Activated CD8-positive, alpha-beta memory T cell treated with anti-CD3 and anti-CD28 coated beads for 36 hours (primary cell): Measurements from ENCODE around the gene ANKRD52. TPM values are rescaled to one million over a fixed set of nuclear protein-coding genes. Genes with fewer than 3 reads are reported as not detected.

ENCODE experiments used
- CTCF ChIA-PET: fragments of 350-600 bp; sonication (Branson Sonifier 250); formaldehyde crosslinking; loops from one replicate; lab custom pipeline; 2021; ENCODE audit warnings: antibody characterized with exemption; lab: Charles Lee
- POLR2A ChIA-PET: fragments of 350-600 bp; sonication (Branson Sonifier 250); formaldehyde crosslinking; loops from one replicate; lab custom pipeline; 2021; ENCODE audit warnings: antibody characterized with exemption; lab: Charles Lee
- total RNA-seq, 2 experiments: library from RNA; stranded (reverse); gene quantifications; one replicate each; pipeline ENCODE4 v1.2.3, GENCODE V29; 2021

Gene ANKRD52
- total RNA-seq, 2 experiments from 2014 or later, result 56.4 to 56.5 TPM

- ChIA-PET POLR2A (no interaction called here), CTCF (interaction anchor here (0.7 kb wide), 1 partner anchor 46 kb away, joined by 3 read pairs; no protein-coding TSS in a partner anchor)
Measured at GRCh38 chr12:56202838-56203237, 55.3 kb downstream of the ANKRD52 start.

- POLR2A ChIA-PET, result no interaction called here
- CTCF ChIA-PET, result interaction anchor here (0.8 kb wide), 1 partner anchor 14 kb away, joined by 3 read pairs; no protein-coding TSS in a partner anchor
Measured at GRCh38 chr12:56202366-56202765, 55.8 kb downstream of the ANKRD52 start.

GRCh38 chr12:56198836-56199235, 59.3 kb downstream of the ANKRD52 start:
- ChIA-PET CTCF (no interaction called here), POLR2A (no interaction called here)

- CTCF ChIA-PET, result interaction anchor here (1.2 kb wide), 1 partner anchor 9 kb away, joined by 4 read pairs; the partner anchor contains the start of gene SMARCC2
- POLR2A ChIA-PET, result no interaction called here
Measured at GRCh38 chr12:56197921-56198635, 60.1 kb downstream of the ANKRD52 start.

DNA sequence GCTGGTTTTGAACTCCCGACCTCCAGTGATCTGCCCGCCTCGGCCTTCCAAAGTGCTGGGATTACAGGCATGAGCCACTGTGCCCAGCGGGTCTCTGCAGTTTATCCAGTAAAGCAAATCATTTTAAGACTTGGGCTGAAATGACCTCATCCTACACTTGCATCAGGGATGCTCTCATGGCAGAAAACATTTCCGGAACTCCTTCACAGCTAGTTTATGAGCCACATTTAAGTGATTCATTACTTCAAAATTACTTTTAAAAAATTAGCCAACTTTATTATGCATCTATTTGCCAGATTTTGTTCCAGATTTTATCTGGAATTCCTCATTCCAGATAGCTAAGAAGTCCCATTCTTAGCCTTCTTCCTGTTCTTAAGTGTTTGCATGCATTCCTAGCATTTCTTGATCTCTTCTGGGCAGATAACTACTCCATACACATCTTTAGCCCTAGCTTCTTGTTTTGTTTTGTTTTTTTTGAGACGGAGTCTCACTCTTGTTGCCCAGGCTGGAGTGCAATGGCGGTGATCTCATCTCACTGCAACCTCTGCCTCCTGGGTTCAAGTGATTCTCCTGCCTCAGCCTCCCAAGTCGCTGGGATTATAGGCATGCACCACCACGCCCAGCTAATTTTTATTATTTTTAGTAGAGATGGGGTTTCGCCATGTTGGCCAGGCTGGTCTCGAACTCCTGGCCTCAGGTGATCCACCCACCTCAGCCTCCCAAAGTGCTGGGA, 61.2 kb downstream of the ANKRD52 start:
- POLR2A ChIA-PET, result interaction anchor here (0.7 kb wide), 1 partner anchor 57 kb away, joined by 5 read pairs; no protein-coding TSS in a partner anchor
- CTCF ChIA-PET, result interaction anchor here (1.1 to 1.2 kb wide), 3 partner anchors 8 to 77 kb away, joined by 3 to 6 read pairs (median 4); partner anchors contain the start of genes ANKRD52 and SMARCC2

DNA sequence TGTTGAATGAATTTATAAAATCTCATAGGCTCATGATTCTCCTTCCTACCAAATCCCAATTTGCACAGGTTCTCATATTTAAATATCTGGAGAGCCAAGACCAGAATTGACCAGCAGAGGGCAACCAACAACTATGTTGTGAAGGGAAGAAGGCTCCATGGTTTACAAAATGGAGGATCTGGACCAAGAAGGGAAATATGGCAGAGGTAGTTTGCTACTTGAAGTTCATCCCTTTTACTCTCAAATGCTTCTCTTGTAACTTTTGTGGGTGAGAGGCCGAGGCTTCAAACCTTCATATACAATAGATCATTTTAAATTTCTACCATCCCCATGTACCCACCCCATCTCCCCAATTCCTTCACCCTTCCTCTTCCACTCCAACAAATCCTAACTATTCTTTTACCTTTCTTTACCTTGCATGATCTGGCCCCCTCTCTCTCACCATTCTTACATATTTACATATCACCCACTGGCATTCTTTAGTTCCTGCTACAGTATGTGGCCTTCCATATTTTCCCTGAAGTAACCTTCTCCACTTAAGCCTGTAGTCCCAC, 65.1 kb downstream of the ANKRD52 start:
- POLR2A ChIA-PET, result no interaction called here

GRCh38 chr12:56192582-56192981, 65.6 kb downstream of the ANKRD52 start:
- CTCF ChIA-PET, result interaction anchor here (1.0 to 2.1 kb wide), 3 partner anchors 14 to 271 kb away, joined by 3 to 5 read pairs (median 5); partner anchors contain the start of gene ESYT1
- POLR2A ChIA-PET, result interaction anchor here (0.6 kb wide), 1 partner anchor 1228 kb away, joined by 4 read pairs; no protein-coding TSS in a partner anchor

More for the DNA sequence above, 65.1 kb downstream of the ANKRD52 start:
- CTCF ChIA-PET, result interaction anchor here (1.0 to 1.1 kb wide), 2 partner anchors 14 to 65 kb away, joined by 3 to 5 read pairs; partner anchors contain the start of gene ESYT1

DNA sequence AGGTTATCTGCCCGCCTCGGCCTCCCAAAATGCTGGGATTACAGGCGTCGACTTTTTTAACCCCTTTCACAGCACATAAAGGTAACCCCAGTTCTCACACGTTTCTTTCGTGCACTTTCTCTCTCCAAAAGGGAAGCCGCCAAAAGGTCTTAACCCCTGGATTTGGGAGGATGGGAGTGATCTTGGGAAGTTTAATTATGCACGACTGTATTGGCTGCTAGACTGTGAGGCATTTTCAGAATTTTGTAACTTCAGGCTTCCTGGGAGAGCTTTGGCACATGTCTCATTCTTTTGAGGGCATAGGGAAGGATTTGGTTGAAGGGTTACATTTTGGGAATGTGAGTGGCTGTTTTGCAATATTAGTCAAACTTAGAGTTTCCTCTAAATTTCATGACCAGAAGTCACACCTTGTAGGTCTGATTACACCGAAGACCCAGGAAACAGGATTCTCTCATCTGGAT, 67.5 kb downstream of the ANKRD52 start:
- POLR2A ChIA-PET, result interaction anchor here (0.7 to 3.4 kb wide), 3 partner anchors 31 to 276 kb away, joined by 3 to 18 read pairs (median 17); partner anchors contain the start of genes ESYT1 and RNF41

GRCh38 chr12:56189918-56190694, 68.1 kb downstream of the ANKRD52 start:
- ChIA-PET POLR2A (interaction anchor here (0.7 to 3.4 kb wide), 10 partner anchors 11 to 373 kb away, joined by 3 to 26 read pairs (median 4); partner anchors contain the start of genes ESYT1, MYL6, RNF41 and RPL41), CTCF (interaction anchor here (0.7 to 4.1 kb wide), 46 partner anchors 8 to 1650 kb away, joined by 3 to 73 read pairs (median 5); partner anchors contain the start of genes ANKRD52, ERBB3, ESYT1 and MYL6B)

More for the DNA sequence above, 67.5 kb downstream of the ANKRD52 start:
- CTCF ChIA-PET, result interaction anchor here (0.7 to 4.1 kb wide), 14 partner anchors 15 to 1044 kb away, joined by 3 to 73 read pairs (median 5); partner anchors contain the start of genes ESYT1, PA2G4, RPL41 and ZC3H10

DNA sequence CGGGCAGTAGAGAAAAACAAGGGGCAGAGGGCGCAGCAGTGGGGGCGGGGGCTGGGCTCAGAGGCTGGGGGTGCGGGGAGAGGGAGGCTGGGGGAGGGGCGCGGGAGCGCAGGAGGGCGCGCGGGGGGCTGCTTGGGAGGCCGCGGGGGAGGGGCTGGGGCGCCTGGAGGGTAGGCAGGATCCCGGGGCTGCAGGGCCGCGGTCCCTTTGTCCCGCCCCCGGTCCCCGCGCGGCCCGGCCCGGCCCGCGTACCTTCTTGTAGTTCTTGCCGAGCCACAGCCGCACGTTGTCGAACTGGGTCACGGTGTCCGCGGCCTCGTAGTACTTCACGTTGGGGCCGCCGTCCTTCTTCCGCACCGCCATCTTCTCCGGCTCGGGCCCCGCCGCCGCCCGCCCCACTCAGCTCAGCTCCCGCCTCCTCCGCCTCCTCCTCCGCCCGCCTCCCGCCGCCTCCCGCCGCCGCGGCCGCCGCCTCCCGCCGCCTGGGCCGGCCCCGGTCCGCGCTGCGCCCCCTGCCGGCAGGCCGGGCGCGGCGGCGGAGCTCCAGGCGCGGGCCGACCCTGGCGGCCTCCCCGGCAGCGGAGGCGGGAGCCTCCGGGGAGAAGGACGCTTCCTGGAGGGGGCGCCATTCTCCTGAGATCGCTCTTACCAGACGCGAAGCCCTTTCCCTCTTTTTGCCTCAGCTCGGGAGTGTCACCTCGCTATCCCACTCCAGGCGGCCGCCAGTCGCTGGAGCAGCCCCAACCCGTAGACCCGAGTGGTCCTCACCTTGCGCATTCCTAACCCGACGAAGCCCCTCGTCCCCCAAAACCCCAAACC, 68.9 kb downstream of the ANKRD52 start, which contains the start of gene SMARCC2:
TSS of gene SMARCC2 (minus strand) at position 385 of the 819 bp plus-strand sequence. CDS start at position 363, 22 bp downstream.
- POLR2A ChIA-PET, result interaction anchor here (0.7 to 3.4 kb wide), 11 partner anchors 11 to 372 kb away, joined by 3 to 26 read pairs (median 4); partner anchors contain the start of genes ESYT1, MYL6, RNF41 and RPL41

DNA sequence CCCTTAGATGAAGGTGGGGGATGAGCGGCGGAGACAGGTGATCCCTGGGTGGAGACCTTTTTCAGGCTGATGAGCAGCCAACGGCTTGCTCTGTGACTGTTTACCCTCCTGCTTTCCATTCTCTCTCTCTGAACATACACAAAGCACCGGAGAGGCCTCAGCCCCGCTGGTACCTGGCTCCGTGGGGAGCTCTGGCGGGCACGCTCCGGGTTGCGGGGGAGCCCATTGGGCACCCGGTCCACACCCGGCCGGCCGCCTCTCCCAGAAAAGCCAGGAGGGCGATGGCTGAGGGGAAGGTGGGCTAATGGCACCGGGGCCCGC, 69.4 kb downstream of the ANKRD52 start:
- CTCF ChIA-PET, result interaction anchor here (0.6 to 4.1 kb wide), 19 partner anchors 13 to 110 kb away, joined by 3 to 73 read pairs (median 5); partner anchors contain the start of genes ESYT1, MYL6B, NABP2 and RNF41
- POLR2A ChIA-PET, result interaction anchor here (0.8 to 3.4 kb wide), 5 partner anchors 10 to 70 kb away, joined by 3 to 17 read pairs (median 5); partner anchors contain the start of genes RNF41 and ZC3H10

More for the DNA sequence above, 68.9 kb downstream of the ANKRD52 start, which contains the start of gene SMARCC2:
- CTCF ChIA-PET, result interaction anchor here (0.7 to 4.1 kb wide), 50 partner anchors 8 to 1651 kb away, joined by 3 to 73 read pairs (median 4); partner anchors contain the start of genes ANKRD52, ERBB3, ESYT1 and MYL6B

DNA sequence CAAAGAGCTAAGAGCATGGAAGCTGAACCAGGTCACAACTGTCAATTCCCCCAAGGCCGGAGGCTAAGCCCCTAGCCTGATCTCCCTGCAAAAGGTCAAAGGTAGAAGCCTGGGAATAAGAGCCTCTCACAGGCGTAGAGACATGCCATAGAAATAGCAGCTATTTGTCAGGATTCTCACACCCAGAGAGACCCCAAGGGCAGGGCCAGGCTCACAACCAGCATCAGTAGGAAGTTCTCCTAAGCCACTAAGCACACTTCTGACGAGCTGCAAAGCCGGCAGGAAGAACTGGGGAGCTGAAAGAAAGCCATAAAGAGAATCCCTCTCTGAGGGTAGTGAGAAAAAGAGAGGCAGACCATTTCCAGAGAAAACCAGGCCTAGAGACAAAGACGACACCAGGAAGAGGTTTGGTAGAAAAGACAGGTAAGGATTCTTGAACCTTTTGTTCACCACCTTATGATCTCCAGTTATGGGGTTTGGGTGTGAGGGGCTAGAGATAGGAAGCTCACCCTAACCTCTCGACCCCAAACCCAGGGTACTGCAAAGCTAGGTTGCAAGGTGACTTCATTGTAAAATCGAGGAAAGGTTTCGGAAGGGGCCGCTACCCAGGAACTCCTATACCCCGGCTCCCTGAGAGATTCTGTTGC, 69.9 kb downstream of the ANKRD52 start:
- CTCF ChIA-PET, result interaction anchor here (0.5 to 4.1 kb wide), 15 partner anchors 14 to 111 kb away, joined by 3 to 73 read pairs (median 5); partner anchors contain the start of genes ESYT1, RNF41, RPL41 and ZC3H10
- POLR2A ChIA-PET, result interaction anchor here (0.8 to 3.4 kb wide), 4 partner anchors 13 to 70 kb away, joined by 3 to 17 read pairs (median 6); partner anchors contain the start of genes RNF41 and ZC3H10
